Panc1 (cell line): ENCODE results near the gene GPR101. TPM values are rescaled to one million over a fixed set of nuclear protein-coding genes. Genes with fewer than 3 reads are reported as not detected.
"Not testable (repeated sequence)": the region's sequence is repeated elsewhere in the genome, so short reads cannot be mapped to it uniquely, and the experiment has no call there.

ENCODE experiments used
- ATAC-seq: fragments of 200-7000 bp; cut with Tn5 transposase; 2 replicates; pipeline ENCODE4 v1.9.1; 2020; ENCODE audit warnings: mild to moderate bottlenecking, moderate library complexity
- BruUV-seq: library from RNA; stranded (reverse); fragments of 400-500 nt; replicated peaks from 2 replicates; lab custom pipeline; 2021; lab: Mats Ljungman, UMichigan
- CTCF ChIA-PET: fragments of 300-600 bp; sonication (Branson Sonifier 250); formaldehyde crosslinking; loops from one replicate; lab custom pipeline; 2022; ENCODE audit warnings: antibody characterized with exemption; lab: Charles Lee
- POLR2A ChIA-PET: fragments of 300-600 bp; sonication (Branson Sonifier 250); formaldehyde crosslinking; loops from one replicate; lab custom pipeline; 2022; ENCODE audit warnings: antibody characterized with exemption; lab: Charles Lee
- DNase-seq: peaks from one replicate; pipeline ENCODE4 v3.0.0-alpha.2; 2010; ENCODE audit warnings: low read depth, low spot score
- H3K27ac ChIP-seq: 2 replicates; pipeline ENCODE4 v1.5.1; 2011; ENCODE audit warnings: mild to moderate bottlenecking, low read length, inconsistent platforms
- H3K27me3 ChIP-seq: fragments of 200-500 bp; sonication (Bioruptor generic); 2 replicates; pipeline ENCODE4 v1.6.0; 2014; ENCODE audit warnings: low read length, inconsistent platforms; ENCODE audit not compliant: control insufficient read depth, insufficient read depth
- H3K36me3 ChIP-seq: fragments of 200-500 bp; sonication (Bioruptor generic); 2 replicates; pipeline ENCODE4 v1.5.1; 2014; ENCODE audit warnings: inconsistent platforms, mild to moderate bottlenecking, low read length, moderate library complexity; ENCODE audit not compliant: control insufficient read depth, insufficient read depth
- H3K4me1 ChIP-seq: 2 replicates; pipeline ENCODE4 v1.5.1; 2011; ENCODE audit warnings: inconsistent platforms, mild to moderate bottlenecking, low read length, moderate library complexity; ENCODE audit not compliant: control insufficient read depth, insufficient read depth
- H3K4me3 ChIP-seq, 2 experiments: 2 replicates each; pipeline ENCODE4 v1.5.1; 2011 to 2012; ENCODE audit warnings: low read depth in 2 of 2, low read length in 2 of 2, mild to moderate bottlenecking in 2 of 2, inconsistent platforms in 1 of 2, moderate library complexity in 1 of 2
- H3K9me3 ChIP-seq: fragments of 200-500 bp; sonication (Bioruptor generic); 2 replicates; pipeline ENCODE4 v1.5.1; 2014; ENCODE audit warnings: low read depth, mild to moderate bottlenecking, inconsistent platforms, low read length, moderate library complexity; ENCODE audit not compliant: control insufficient read depth, insufficient read depth
- POLR2AphosphoS5 ChIP-seq: IDR thresholded peaks from 2 replicates; pipeline ENCODE4 v1.6.1; 2012; ENCODE audit warnings: mild to moderate bottlenecking, low read depth, low read length, moderate library complexity
- SIN3A ChIP-seq: IDR thresholded peaks from 2 replicates; pipeline ENCODE4 v1.6.1; 2012; ENCODE audit warnings: low read depth, mild to moderate bottlenecking, low read length, moderate library complexity, borderline replicate concordance; ENCODE audit not compliant: insufficient read depth
- TCF7L2 ChIP-seq: IDR thresholded peaks from 2 replicates; pipeline ENCODE4 v1.6.1; 2011; ENCODE audit warnings: mild to moderate bottlenecking, low read depth, low read length, inconsistent platforms
- in situ Hi-C: cut with HindIII; loops from 2 replicates; pipeline ENCODE4 v1.10.0; 2016; ENCODE audit warnings: low sequenced_read_pairs, low pct_unique_long_range_greater_than_20kb
- intact Hi-C: fragments of 100-400 bp; cut with micrococcal nuclease; formaldehyde crosslinking; loops from one replicate; pipeline ENCODE4 v1.10.0; 2022; ENCODE audit not compliant: unreplicated experiment
- total RNA-seq: library from RNA; stranded (reverse); gene quantifications from one replicate; pipeline ENCODE4 v1.2.1, GENCODE V29; 2021; ENCODE audit not compliant: unreplicated experiment
- TF ChIP-seq, protein P1 (sequence below), 2 experiments: IDR thresholded peaks; 2 replicates each; pipeline ENCODE4 v1.6.1; 2011 to 2012; ENCODE audit warnings: low read depth in 2 of 2, control low read depth in 1 of 2, low read length in 1 of 2, mild to moderate bottlenecking in 1 of 2, moderate library complexity in 1 of 2; ENCODE audit not compliant: insufficient read depth in 1 of 2
- TF ChIP-seq, protein P2 (sequence below): fragments of 450-650 bp; IDR thresholded peaks from 2 replicates; pipeline ENCODE4 v1.5.1; 2017; ENCODE audit warnings: mild to moderate bottlenecking

GPR101 gene
- total RNA-seq, 1 experiment from 2014 or later = not detected

DNA sequence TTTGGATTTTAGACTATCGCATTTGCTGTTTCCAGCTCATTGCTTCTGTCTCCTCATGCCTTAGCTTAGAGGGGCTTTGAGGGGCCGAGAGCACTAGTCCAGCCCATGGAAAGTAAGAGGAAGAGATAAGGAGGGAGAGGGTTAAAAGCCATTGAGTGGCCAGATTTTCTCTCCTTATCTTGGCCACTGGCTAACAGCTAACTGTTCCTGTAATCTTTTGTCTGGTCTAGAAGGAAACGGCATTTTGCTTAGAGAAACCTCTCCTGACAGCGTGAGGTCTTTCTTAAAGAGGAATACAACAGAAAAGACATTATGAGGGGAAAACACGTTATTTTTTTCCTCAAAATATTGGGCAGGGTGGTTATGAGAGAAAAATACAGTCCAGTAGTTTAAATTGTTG lies 7.9 kb downstream of the GPR101 start:
- POLR2A ChIA-PET = no interaction called here
- intact Hi-C loops (no loop called here), in situ Hi-C loops (no loop called here)
- Histone ChIP-seq H3K36me3 (no peaks in the 10 kb centered on the region), H3K4me3 (no peak overlapping the region), H3K27me3 (peaks cover 30% of the 10 kb centered on the region), H3K27ac (no peak overlapping the region), H3K4me1 (no peaks in the 10 kb centered on the region), H3K9me3 (no peaks in the 10 kb centered on the region)
- ATAC-seq (no peak), DNase-seq (no peak)
- TF ChIP-seq, protein P1, sequence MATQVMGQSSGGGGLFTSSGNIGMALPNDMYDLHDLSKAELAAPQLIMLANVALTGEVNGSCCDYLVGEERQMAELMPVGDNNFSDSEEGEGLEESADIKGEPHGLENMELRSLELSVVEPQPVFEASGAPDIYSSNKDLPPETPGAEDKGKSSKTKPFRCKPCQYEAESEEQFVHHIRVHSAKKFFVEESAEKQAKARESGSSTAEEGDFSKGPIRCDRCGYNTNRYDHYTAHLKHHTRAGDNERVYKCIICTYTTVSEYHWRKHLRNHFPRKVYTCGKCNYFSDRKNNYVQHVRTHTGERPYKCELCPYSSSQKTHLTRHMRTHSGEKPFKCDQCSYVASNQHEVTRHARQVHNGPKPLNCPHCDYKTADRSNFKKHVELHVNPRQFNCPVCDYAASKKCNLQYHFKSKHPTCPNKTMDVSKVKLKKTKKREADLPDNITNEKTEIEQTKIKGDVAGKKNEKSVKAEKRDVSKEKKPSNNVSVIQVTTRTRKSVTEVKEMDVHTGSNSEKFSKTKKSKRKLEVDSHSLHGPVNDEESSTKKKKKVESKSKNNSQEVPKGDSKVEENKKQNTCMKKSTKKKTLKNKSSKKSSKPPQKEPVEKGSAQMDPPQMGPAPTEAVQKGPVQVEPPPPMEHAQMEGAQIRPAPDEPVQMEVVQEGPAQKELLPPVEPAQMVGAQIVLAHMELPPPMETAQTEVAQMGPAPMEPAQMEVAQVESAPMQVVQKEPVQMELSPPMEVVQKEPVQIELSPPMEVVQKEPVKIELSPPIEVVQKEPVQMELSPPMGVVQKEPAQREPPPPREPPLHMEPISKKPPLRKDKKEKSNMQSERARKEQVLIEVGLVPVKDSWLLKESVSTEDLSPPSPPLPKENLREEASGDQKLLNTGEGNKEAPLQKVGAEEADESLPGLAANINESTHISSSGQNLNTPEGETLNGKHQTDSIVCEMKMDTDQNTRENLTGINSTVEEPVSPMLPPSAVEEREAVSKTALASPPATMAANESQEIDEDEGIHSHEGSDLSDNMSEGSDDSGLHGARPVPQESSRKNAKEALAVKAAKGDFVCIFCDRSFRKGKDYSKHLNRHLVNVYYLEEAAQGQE (IDR thresholded peaks at IDR 0.05; ENCODE audit: insufficient read depth in 1 of 2, low read depth in 2 of 2, low read length in 1 of 2) = no peak
- TF ChIP-seq TCF7L2 (no peak), SIN3A (no peak), POLR2AphosphoS5 (no peak)
- TF ChIP-seq, protein P2, sequence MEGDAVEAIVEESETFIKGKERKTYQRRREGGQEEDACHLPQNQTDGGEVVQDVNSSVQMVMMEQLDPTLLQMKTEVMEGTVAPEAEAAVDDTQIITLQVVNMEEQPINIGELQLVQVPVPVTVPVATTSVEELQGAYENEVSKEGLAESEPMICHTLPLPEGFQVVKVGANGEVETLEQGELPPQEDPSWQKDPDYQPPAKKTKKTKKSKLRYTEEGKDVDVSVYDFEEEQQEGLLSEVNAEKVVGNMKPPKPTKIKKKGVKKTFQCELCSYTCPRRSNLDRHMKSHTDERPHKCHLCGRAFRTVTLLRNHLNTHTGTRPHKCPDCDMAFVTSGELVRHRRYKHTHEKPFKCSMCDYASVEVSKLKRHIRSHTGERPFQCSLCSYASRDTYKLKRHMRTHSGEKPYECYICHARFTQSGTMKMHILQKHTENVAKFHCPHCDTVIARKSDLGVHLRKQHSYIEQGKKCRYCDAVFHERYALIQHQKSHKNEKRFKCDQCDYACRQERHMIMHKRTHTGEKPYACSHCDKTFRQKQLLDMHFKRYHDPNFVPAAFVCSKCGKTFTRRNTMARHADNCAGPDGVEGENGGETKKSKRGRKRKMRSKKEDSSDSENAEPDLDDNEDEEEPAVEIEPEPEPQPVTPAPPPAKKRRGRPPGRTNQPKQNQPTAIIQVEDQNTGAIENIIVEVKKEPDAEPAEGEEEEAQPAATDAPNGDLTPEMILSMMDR = no peak
- CTCF ChIA-PET = no interaction called here
- no TSS peak for BruUV-seq

DNA sequence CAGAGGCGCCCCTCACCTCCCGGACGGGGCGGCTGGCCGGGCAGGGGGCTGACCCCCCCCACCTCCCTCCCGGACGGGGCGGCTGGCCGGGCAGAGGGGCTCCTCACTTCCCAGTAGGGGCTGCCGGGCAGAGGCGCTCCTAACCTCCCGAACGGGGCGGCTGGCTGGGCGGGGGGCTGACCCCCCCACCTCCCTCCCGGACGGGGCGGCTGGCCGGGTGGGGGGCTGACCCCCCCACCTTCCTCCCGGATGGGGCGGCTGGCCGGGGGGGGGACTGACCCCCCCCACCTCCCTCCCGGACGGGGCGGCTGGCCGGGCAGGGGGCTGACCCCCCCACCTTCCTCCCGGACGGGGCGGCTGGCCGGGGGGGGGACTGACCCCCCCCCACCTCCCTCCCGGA lies 33.6 kb downstream of the GPR101 start:
- H3K27me3 ChIP-seq, H3K4me1 ChIP-seq, BruUV-seq, ATAC-seq, H3K27ac ChIP-seq, DNase-seq, CTCF ChIA-PET, H3K9me3 ChIP-seq, H3K4me3 ChIP-seq, in situ Hi-C loops, POLR2A ChIA-PET, H3K36me3 ChIP-seq, intact Hi-C loops: not testable (repeated sequence)

DNA sequence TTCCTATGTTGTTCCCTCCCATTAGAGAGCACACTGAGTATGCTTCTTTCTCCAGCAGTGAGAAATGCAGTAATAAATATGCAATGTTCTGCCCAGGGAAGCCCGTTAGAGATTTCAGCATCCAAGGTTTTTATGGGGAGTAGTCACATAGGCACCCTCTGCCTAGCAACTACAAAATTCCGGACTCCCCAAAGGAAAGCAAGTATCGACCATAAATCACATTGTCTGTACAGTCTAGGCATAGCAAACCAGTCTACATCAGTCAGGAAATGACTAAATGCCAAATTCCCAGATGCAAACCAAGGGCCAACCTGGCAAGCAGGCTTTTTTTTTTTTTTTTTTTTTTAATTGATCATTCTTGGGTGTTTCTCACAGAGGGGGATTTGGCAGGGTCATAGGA lies 34.8 kb downstream of the GPR101 start:
- no TSS peak for BruUV-seq
- intact Hi-C loops (no loop called here), in situ Hi-C loops (no loop called here)
- Histone ChIP-seq H3K27ac (no peak overlapping the region), H3K4me3 (no peak overlapping the region), H3K4me1 (no peaks in the 10 kb centered on the region), H3K9me3 (no peaks in the 10 kb centered on the region), H3K27me3 (no peaks in the 10 kb centered on the region), H3K36me3 (no peaks in the 10 kb centered on the region)
- no peak for DNase-seq
- ATAC-seq = no peak
- POLR2A ChIA-PET = no interaction called here
- TF ChIP-seq SIN3A (no peak), TCF7L2 (no peak), POLR2AphosphoS5 (no peak)
- TF ChIP-seq, protein P2 = no peak
- TF ChIP-seq, protein P1 (IDR thresholded peaks at IDR 0.05; ENCODE audit: insufficient read depth in 1 of 2, low read depth in 2 of 2, low read length in 1 of 2) = no peak
- CTCF ChIA-PET = no interaction called here
